Urothelium cell line (cell line): ENCODE results near the gene FAU.

Experiments
- DNase-seq: peaks from one replicate; pipeline ENCODE4 v3.0.0; 2011; ENCODE audit warnings: low spot score, mixed read lengths
- FAIRE-seq: peaks from 2 replicates; lab custom pipeline; 2011; peaks lifted over from hg19 to GRCh38; lab: Jason Lieb, UNC

FAU gene

GRCh38 chr11:65109231-65110198 lies 12.4 kb downstream of the FAU start:
- DNase-seq (no peak), FAIRE-seq (peak; percentile 37)

GRCh38 chr11:65108469-65109123 lies 13.3 kb downstream of the FAU start:
- no peak for FAIRE-seq
- no peak for DNase-seq

- FAIRE-seq (no peak), DNase-seq (no peak)
Observed at GRCh38 chr11:65107751-65108468, 14.0 kb downstream of the FAU start.

GRCh38 chr11:65107078-65107477 lies 14.9 kb downstream of the FAU start:
- no peak for FAIRE-seq
- DNase-seq, result no peak

- DNase-seq, result no peak
- FAIRE-seq, result no peak
Observed at GRCh38 chr11:65104628-65105027, 17.3 kb downstream of the FAU start.

- no peak for FAIRE-seq
- DNase-seq, result no peak
Observed at GRCh38 chr11:65103476-65103875, 18.5 kb downstream of the FAU start.

- DNase-seq (no peak), FAIRE-seq (no peak)
Observed at GRCh38 chr11:65102142-65103095, 19.5 kb downstream of the FAU start.

GRCh38 chr11:65100674-65101350 lies 21.1 kb downstream of the FAU start:
- DNase-seq, result no peak
- FAIRE-seq, result no peak

- no peak for FAIRE-seq
- DNase-seq, result no peak
Observed at GRCh38 chr11:65096926-65097325, 25.0 kb downstream of the FAU start.

- FAIRE-seq, result peak; percentile 80
- peak; percentile 90 for DNase-seq
Observed at GRCh38 chr11:65095974-65096806, 25.7 kb downstream of the FAU start, which contains the start of gene VPS51. TSS of gene VPS51 (plus strand) at chr11:65096214. CDS start at chr11:65096251, 37 bp downstream.

GRCh38 chr11:65095427-65095826 lies 26.5 kb downstream of the FAU start:
- no peak for DNase-seq

GRCh38 chr11:65090628-65091027 lies 31.3 kb downstream of the FAU start:
- no peak for DNase-seq
- FAIRE-seq, result no peak

More at GRCh38 chr11:65095427-65095826, 26.5 kb downstream of the FAU start:
- FAIRE-seq, result no peak

- no peak for FAIRE-seq
Observed at GRCh38 chr11:65089621-65090020, 32.3 kb downstream of the FAU start.

GRCh38 chr11:65087827-65088226 lies 34.1 kb downstream of the FAU start:
- no peak for DNase-seq
- no peak for FAIRE-seq

More at GRCh38 chr11:65089621-65090020, 32.3 kb downstream of the FAU start:
- no peak for DNase-seq

- no peak for DNase-seq
- no peak for FAIRE-seq
Observed at GRCh38 chr11:65087216-65087615, 34.7 kb downstream of the FAU start.

- DNase-seq (no peak), FAIRE-seq (no peak)
Observed at GRCh38 chr11:65086809-65087208, 35.1 kb downstream of the FAU start.

- no peak for DNase-seq
- no peak for FAIRE-seq
Observed at GRCh38 chr11:65085446-65085845, 36.5 kb downstream of the FAU start.

GRCh38 chr11:65084598-65085375 lies 37.1 kb downstream of the FAU start:
- FAIRE-seq, result no peak
- peak; percentile 18 for DNase-seq
